Measurements from ENCODE around the gene BLACAT1.

Gene BLACAT1

GRCh38 chr1:205455581-205456382, at the start of gene BLACAT1:
TSS of gene BLACAT1 (minus strand) at chr1:205456045.
- DNase-seq (ENCODE audit: low spot score): no peak

GRCh38 chr1:205505076-205505729, 49.4 kb upstream of the BLACAT1 start:
- peak; percentile 77 for DNase-seq (ENCODE audit: low spot score)

GRCh38 chr1:205504311-205505075, 48.6 kb upstream of the BLACAT1 start, which contains the start of gene CDK18:
TSS of gene CDK18 (plus strand) at chr1:205504669. CDS start at chr1:205523168, 18,499 bp downstream.
- peak; percentile 90 for DNase-seq (ENCODE audit: low spot score)

GRCh38 chr1:205502992-205503391, 47.1 kb upstream of the BLACAT1 start:
- DNase-seq (ENCODE audit: low spot score): no peak

GRCh38 chr1:205502111-205502810, 46.4 kb upstream of the BLACAT1 start:
- DNase-seq (ENCODE audit: low spot score): no peak

GRCh38 chr1:205500240-205501233, 44.7 kb upstream of the BLACAT1 start:
- no peak for DNase-seq (ENCODE audit: low spot score)

- no peak for DNase-seq (ENCODE audit: low spot score)
These were observed 43.9 kb upstream of the BLACAT1 start for GRCh38 chr1:205499789-205500188.

- no peak for DNase-seq (ENCODE audit: low spot score)
These were observed 41.5 kb upstream of the BLACAT1 start for GRCh38 chr1:205497351-205497750.

- no peak for DNase-seq (ENCODE audit: low spot score)
These were observed 40.8 kb upstream of the BLACAT1 start for GRCh38 chr1:205496661-205497060.

GRCh38 chr1:205495237-205495823, 39.5 kb upstream of the BLACAT1 start:
- no peak for DNase-seq (ENCODE audit: low spot score)

- no peak for DNase-seq (ENCODE audit: low spot score)
These were observed 38.3 kb upstream of the BLACAT1 start for GRCh38 chr1:205494115-205494514.

GRCh38 chr1:205493241-205494085, 37.6 kb upstream of the BLACAT1 start:
- DNase-seq (ENCODE audit: low spot score): no peak

GRCh38 chr1:205492774-205493173, 36.9 kb upstream of the BLACAT1 start:
- no peak for DNase-seq (ENCODE audit: low spot score)

GRCh38 chr1:205492201-205492667, 36.4 kb upstream of the BLACAT1 start:
- no peak for DNase-seq (ENCODE audit: low spot score)

- no peak for DNase-seq (ENCODE audit: low spot score)
These were observed 35.9 kb upstream of the BLACAT1 start for GRCh38 chr1:205491794-205492193.

GRCh38 chr1:205488074-205488723, 32.4 kb upstream of the BLACAT1 start:
- peak; percentile 87 for DNase-seq (ENCODE audit: low spot score)

GRCh38 chr1:205486258-205486657, 30.4 kb upstream of the BLACAT1 start:
- no peak for DNase-seq (ENCODE audit: low spot score)

All from iPS-NIHi11 (cell line).